Astrocyte (in vitro differentiated cells and primary cell): ENCODE results near the gene GBP3. TPM values are rescaled to one million over a fixed set of nuclear protein-coding genes. Genes with fewer than 3 reads are reported as not detected.

Source experiments
- DNase-seq: peaks from one replicate; pipeline ENCODE4 v3.0.0-alpha.2; 2010; ENCODE audit warnings: low read depth
- FAIRE-seq: peaks from 2 replicates; lab custom pipeline; 2011; peaks lifted over from hg19 to GRCh38; lab: Jason Lieb, UNC
- H2AFZ ChIP-seq: 2 replicates; pipeline ENCODE4 v1.6.0; 2012; ENCODE audit warnings: low read depth, low read length, inconsistent platforms
- H3K27ac ChIP-seq: 2 replicates; pipeline ENCODE4 v1.5.1; 2011; ENCODE audit warnings: low read depth, low read length, inconsistent platforms
- H3K27me3 ChIP-seq: 2 replicates; pipeline ENCODE4 v1.6.0; 2011; ENCODE audit warnings: low read length, inconsistent platforms; ENCODE audit not compliant: insufficient read depth
- H3K36me3 ChIP-seq: 2 replicates; pipeline ENCODE4 v1.5.1; 2011; ENCODE audit warnings: low read length, inconsistent platforms; ENCODE audit not compliant: insufficient read depth
- H3K4me1 ChIP-seq: 2 replicates; pipeline ENCODE4 v1.5.1; 2011; ENCODE audit warnings: low read length, inconsistent platforms; ENCODE audit not compliant: insufficient read depth
- H3K4me2 ChIP-seq: 2 replicates; pipeline ENCODE4 v1.6.0; 2012; ENCODE audit warnings: low read length, inconsistent platforms
- H3K4me3 ChIP-seq: 2 replicates; pipeline ENCODE4 v1.5.1; 2011; ENCODE audit warnings: low read depth, mild to moderate bottlenecking, low read length, inconsistent platforms; ENCODE audit not compliant: insufficient read depth
- H3K79me2 ChIP-seq: 2 replicates; pipeline ENCODE4 v1.6.0; 2012; ENCODE audit warnings: mild to moderate bottlenecking, low read length, inconsistent platforms; ENCODE audit not compliant: insufficient read depth
- H3K9ac ChIP-seq: 2 replicates; pipeline ENCODE4 v1.6.0; 2012; ENCODE audit warnings: mild to moderate bottlenecking, low read length, inconsistent platforms
- H3K9me3 ChIP-seq: 2 replicates; pipeline ENCODE4 v1.5.1; 2012; ENCODE audit warnings: low read depth, mild to moderate bottlenecking, low read length, inconsistent platforms; ENCODE audit not compliant: insufficient read depth
- H4K20me1 ChIP-seq: 2 replicates; pipeline ENCODE4 v1.6.0; 2012; ENCODE audit warnings: low read length, inconsistent platforms; ENCODE audit not compliant: insufficient read depth
- H3K27ac Mint-ChIP-seq: one replicate; pipeline ENCODE4 v1.8.0; 2021; ENCODE audit warnings: mild to moderate bottlenecking, mixed read lengths; ENCODE audit not compliant: unreplicated experiment
- H3K27me3 Mint-ChIP-seq: one replicate; pipeline ENCODE4 v1.8.0; 2021; ENCODE audit warnings: low read depth, mixed read lengths; ENCODE audit not compliant: unreplicated experiment
- H3K36me3 Mint-ChIP-seq: one replicate; pipeline ENCODE4 v1.8.0; 2021; ENCODE audit warnings: low read depth, mixed read lengths; ENCODE audit not compliant: unreplicated experiment
- H3K4me1 Mint-ChIP-seq: one replicate; pipeline ENCODE4 v1.8.0; 2021; ENCODE audit warnings: low read depth, mixed read lengths; ENCODE audit not compliant: unreplicated experiment
- H3K4me3 Mint-ChIP-seq: one replicate; pipeline ENCODE4 v1.8.0; 2021; ENCODE audit warnings: mild to moderate bottlenecking, moderate library complexity, mixed read lengths; ENCODE audit not compliant: unreplicated experiment
- H3K9me3 Mint-ChIP-seq: one replicate; pipeline ENCODE4 v1.8.0; 2021; ENCODE audit warnings: mild to moderate bottlenecking, mixed read lengths; ENCODE audit not compliant: unreplicated experiment
- EZH2 ChIP-seq: IDR thresholded peaks from 2 replicates; pipeline ENCODE4 v1.6.1; 2012; ENCODE audit warnings: mild to moderate bottlenecking, low read length, inconsistent platforms; ENCODE audit not compliant: insufficient read depth
- total RNA-seq: library from RNA; stranded (reverse); gene quantifications from 2 replicates; pipeline ENCODE4 v1.2.1, GENCODE V29; 2021
- TF ChIP-seq, protein P1 (sequence below): IDR thresholded peaks from 2 replicates; pipeline ENCODE4 v1.5.1; 2011; ENCODE audit warnings: low read depth, mild to moderate bottlenecking, inconsistent platforms, low read length, moderate library complexity; ENCODE audit not compliant: insufficient read depth

GBP3 gene
- total RNA-seq, 1 donor from 2014 or later = 30.3 TPM

GRCh38 chr1:89041721-89042120 is 19.1 kb upstream of the GBP3 start:
- no peak overlapping the region for H3K4me3 Mint-ChIP-seq
- TF ChIP-seq EZH2 = no peak
- TF ChIP-seq, protein P1, sequence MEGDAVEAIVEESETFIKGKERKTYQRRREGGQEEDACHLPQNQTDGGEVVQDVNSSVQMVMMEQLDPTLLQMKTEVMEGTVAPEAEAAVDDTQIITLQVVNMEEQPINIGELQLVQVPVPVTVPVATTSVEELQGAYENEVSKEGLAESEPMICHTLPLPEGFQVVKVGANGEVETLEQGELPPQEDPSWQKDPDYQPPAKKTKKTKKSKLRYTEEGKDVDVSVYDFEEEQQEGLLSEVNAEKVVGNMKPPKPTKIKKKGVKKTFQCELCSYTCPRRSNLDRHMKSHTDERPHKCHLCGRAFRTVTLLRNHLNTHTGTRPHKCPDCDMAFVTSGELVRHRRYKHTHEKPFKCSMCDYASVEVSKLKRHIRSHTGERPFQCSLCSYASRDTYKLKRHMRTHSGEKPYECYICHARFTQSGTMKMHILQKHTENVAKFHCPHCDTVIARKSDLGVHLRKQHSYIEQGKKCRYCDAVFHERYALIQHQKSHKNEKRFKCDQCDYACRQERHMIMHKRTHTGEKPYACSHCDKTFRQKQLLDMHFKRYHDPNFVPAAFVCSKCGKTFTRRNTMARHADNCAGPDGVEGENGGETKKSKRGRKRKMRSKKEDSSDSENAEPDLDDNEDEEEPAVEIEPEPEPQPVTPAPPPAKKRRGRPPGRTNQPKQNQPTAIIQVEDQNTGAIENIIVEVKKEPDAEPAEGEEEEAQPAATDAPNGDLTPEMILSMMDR = no peak
- H3K4me1 Mint-ChIP-seq = peaks cover 3% of the 10 kb centered on the region
- no peaks in the 10 kb centered on the region for H3K79me2 ChIP-seq
- H2AFZ ChIP-seq = no peak overlapping the region
- H3K27me3 ChIP-seq = no peaks in the 10 kb centered on the region
- no peaks in the 10 kb centered on the region for H4K20me1 ChIP-seq
- no peak overlapping the region for H3K4me2 ChIP-seq
- H3K27ac Mint-ChIP-seq = no peak overlapping the region
- no peak overlapping the region for H3K9ac ChIP-seq
- DNase-seq (no peak), FAIRE-seq (no peak)
- H3K4me3 ChIP-seq = no peak overlapping the region
- H3K36me3 ChIP-seq = no peaks in the 10 kb centered on the region
- H3K9me3 Mint-ChIP-seq = peaks cover 3% of the 10 kb centered on the region
- H3K27ac ChIP-seq = no peak overlapping the region
- no peaks in the 10 kb centered on the region for H3K4me1 ChIP-seq
- H3K27me3 Mint-ChIP-seq = no peaks in the 10 kb centered on the region
- peaks cover 6% of the 10 kb centered on the region for H3K9me3 ChIP-seq
- peaks cover 1% of the 10 kb centered on the region for H3K36me3 Mint-ChIP-seq

DNA sequence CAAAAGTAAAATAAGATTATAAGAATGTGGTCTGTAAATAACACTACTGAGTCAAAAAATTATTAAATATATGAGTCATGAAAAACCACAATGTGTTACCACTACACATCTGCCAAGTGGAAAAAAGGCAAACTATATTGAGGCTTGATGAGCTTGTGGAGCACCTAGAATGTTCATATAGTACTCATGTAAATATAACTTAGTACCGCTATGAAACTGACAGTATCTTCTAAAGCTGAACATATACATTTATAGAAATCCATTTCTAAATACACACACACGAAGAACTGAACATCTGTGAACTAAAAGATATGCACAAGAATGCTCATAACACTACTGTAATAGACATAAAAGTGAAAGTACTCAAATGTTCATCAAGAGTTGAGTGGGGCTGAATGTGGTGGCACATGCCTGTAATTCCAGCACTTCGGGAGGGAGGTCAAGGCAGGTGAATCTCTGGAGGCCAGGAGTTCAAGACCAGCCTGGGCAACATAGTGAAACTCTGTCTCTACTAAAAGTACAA is 18.5 kb upstream of the GBP3 start:
- Histone ChIP-seq H3K4me3 (no peak overlapping the region), H3K9ac (no peak overlapping the region), H3K27ac (no peak overlapping the region), H3K4me2 (peak overlapping the region; percentile 0), H3K27me3 (no peaks in the 10 kb centered on the region), H3K9me3 (peaks cover 6% of the 10 kb centered on the region), H4K20me1 (no peaks in the 10 kb centered on the region), H3K4me1 (no peaks in the 10 kb centered on the region), H3K36me3 (no peaks in the 10 kb centered on the region), H3K79me2 (no peaks in the 10 kb centered on the region), H2AFZ (no peak overlapping the region)
- no peaks in the 10 kb centered on the region for H3K27me3 Mint-ChIP-seq
- H3K9me3 Mint-ChIP-seq = peaks cover 3% of the 10 kb centered on the region
- DNase-seq (peak; percentile 85), FAIRE-seq (no peak)
- TF ChIP-seq, protein P1 = no peak
- TF ChIP-seq EZH2 = no peak
- no peak overlapping the region for H3K27ac Mint-ChIP-seq
- peaks cover 1% of the 10 kb centered on the region for H3K36me3 Mint-ChIP-seq
- no peak overlapping the region for H3K4me3 Mint-ChIP-seq
- peaks cover 3% of the 10 kb centered on the region for H3K4me1 Mint-ChIP-seq

DNA sequence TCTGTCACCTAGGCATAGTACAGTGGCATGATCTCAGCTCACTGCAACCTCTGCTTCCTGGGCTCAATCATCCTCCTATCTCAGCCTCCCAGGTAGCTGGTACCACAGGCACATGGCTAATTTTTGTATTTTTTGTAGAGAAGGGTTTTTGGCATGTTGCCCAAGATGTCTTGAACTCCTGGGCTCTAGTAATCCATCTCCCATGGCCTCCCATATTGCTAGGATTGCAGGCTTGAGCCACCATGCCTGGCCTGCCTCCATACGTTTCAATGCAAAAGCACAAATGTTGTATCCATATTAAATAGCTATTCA is 17.6 kb upstream of the GBP3 start:
- FAIRE-seq = no peak
- Mint-ChIP-seq H3K27ac (no peak overlapping the region), H3K36me3 (peaks cover 1% of the 10 kb centered on the region)

More for the DNA sequence above, 17.6 kb upstream of the GBP3 start:
- Histone ChIP-seq H3K36me3 (no peaks in the 10 kb centered on the region), H4K20me1 (no peaks in the 10 kb centered on the region), H3K4me3 (no peak overlapping the region), H2AFZ (no peak overlapping the region), H3K79me2 (no peaks in the 10 kb centered on the region), H3K4me1 (no peaks in the 10 kb centered on the region), H3K9ac (no peak overlapping the region), H3K4me2 (no peak overlapping the region), H3K27ac (no peak overlapping the region), H3K9me3 (peaks cover 6% of the 10 kb centered on the region), H3K27me3 (no peaks in the 10 kb centered on the region)
- H3K9me3 Mint-ChIP-seq = peaks cover 3% of the 10 kb centered on the region
- no peak overlapping the region for H3K4me3 Mint-ChIP-seq
- TF ChIP-seq, protein P1 = no peak
- no peak for TF ChIP-seq EZH2
- peaks cover 3% of the 10 kb centered on the region for H3K4me1 Mint-ChIP-seq
- no peaks in the 10 kb centered on the region for H3K27me3 Mint-ChIP-seq
- no peak for DNase-seq
